GM10266 (cell line): ENCODE measurements around the gene ATOH8.

Source experiments
- DNase-seq: peaks from one replicate; pipeline ENCODE4 v3.0.0; 2012; ENCODE audit errors: extremely low spot score
- TF ChIP-seq, protein P1 (sequence below): IDR thresholded peaks from 2 replicates; pipeline ENCODE4 v1.5.1; 2012; ENCODE audit warnings: mild to moderate bottlenecking, low read depth; ENCODE audit not compliant: control insufficient read depth, insufficient read depth; ENCODE audit errors: missing control alignments

Gene ATOH8

DNA sequence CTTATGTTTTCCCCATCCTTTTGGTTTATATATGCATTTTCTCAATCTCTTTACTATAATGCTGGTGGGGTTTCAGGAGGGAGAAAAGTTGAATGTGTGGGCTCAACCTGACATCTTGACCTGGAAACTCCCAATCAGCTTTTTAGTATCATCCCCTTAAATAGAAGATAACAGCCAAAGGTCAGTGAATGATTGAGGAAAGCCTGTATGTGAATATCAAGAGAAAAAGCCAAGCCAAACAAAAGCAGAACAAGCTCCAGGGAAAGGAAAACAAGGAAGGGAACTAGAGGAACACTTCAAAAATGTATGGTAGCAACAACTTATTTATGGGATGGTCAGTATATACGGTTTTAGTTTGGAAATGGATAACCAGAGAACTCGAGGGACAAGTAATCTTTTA lies 28.3 kb upstream of the ATOH8 start:
- TF ChIP-seq, protein P1, sequence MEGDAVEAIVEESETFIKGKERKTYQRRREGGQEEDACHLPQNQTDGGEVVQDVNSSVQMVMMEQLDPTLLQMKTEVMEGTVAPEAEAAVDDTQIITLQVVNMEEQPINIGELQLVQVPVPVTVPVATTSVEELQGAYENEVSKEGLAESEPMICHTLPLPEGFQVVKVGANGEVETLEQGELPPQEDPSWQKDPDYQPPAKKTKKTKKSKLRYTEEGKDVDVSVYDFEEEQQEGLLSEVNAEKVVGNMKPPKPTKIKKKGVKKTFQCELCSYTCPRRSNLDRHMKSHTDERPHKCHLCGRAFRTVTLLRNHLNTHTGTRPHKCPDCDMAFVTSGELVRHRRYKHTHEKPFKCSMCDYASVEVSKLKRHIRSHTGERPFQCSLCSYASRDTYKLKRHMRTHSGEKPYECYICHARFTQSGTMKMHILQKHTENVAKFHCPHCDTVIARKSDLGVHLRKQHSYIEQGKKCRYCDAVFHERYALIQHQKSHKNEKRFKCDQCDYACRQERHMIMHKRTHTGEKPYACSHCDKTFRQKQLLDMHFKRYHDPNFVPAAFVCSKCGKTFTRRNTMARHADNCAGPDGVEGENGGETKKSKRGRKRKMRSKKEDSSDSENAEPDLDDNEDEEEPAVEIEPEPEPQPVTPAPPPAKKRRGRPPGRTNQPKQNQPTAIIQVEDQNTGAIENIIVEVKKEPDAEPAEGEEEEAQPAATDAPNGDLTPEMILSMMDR: no peak
- DNase-seq: no peak

DNA sequence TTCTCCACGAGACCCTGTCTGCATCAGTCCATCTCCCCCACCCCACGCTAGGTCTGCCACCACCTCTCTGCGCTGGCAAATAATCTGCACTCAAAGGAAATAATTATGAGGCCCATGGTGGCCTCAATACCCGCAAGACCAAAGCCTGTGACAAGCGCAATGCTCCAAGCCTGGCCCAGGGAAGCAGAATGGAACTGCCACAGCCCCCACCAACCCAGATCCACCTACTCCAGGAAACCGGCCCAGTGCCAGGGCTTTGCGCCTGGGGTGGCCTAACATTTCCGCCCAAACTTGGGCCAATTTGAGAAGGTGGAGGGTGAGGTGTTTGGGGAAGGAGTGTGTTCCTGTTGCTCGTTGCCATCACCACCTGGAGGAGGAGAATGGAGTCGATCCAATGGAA lies 26.0 kb upstream of the ATOH8 start:
- TF ChIP-seq, protein P1: no peak
- no peak for DNase-seq

DNA sequence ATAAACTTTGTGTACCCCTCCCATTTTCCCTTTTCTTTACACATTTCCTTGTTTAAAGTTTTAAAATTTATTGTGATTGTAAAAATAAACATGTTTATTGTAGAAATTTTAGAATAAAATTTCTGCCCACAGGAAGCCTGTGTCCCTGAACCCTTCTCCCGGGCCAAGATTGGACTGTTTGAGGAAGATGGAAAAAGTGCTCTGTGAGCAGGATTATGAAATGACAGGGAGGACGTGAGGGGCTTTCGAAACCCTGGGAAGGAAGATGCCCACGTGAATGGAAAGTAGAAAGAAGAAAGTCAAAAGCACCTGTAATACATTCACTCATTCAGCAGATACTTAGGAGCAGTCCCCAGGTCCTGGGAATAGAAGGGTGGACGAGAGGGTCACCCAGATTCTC lies 25.4 kb upstream of the ATOH8 start:
- DNase-seq: no peak
- TF ChIP-seq, protein P1: no peak

DNA sequence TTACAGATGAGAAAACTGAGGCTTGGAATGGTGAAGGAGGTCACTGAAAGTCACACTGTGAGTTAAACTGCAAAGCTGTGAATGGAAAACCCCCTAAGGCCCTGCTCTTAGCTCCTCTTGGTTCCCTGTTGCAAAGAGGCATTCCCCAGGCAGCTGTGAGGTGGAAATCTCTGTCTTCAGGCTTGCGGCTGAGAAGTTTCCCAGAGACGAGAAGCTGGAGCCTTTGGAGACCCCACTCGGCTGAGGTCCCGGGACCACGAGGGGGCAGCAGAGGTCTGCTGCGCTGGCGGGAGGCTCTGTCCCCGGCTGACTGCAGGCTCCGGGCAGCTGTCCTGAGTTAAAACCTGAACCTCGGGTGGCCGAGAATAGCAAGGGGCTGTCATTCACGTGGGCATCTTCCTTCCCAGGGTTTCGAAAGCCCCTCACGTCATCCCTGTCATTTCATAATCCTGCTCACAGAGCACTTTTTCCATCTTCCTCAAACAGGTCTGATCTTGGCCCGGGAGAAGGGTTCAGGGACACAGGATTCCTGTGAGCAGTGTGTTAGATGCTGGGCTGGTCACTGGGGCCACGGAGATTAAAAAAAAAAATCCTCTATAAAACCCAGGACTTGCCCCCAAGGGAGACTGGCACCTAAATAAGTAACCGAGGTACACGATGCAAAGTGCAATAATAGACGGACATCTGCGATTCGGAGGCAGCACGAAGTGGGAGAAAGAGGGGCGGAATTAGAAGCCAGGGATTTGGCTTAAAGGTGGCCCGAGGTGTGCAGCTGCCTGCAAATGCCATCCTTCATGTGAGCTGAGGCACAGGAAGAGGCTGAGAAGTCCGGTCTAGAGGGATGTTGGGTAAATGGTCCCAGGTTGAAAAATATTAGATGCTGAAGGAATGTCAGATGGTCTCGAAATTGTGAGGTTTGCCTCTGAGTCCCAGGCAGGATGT lies 24.6 kb upstream of the ATOH8 start:
- TF ChIP-seq, protein P1: peak; percentile 93
- DNase-seq: peak; percentile 84

DNA sequence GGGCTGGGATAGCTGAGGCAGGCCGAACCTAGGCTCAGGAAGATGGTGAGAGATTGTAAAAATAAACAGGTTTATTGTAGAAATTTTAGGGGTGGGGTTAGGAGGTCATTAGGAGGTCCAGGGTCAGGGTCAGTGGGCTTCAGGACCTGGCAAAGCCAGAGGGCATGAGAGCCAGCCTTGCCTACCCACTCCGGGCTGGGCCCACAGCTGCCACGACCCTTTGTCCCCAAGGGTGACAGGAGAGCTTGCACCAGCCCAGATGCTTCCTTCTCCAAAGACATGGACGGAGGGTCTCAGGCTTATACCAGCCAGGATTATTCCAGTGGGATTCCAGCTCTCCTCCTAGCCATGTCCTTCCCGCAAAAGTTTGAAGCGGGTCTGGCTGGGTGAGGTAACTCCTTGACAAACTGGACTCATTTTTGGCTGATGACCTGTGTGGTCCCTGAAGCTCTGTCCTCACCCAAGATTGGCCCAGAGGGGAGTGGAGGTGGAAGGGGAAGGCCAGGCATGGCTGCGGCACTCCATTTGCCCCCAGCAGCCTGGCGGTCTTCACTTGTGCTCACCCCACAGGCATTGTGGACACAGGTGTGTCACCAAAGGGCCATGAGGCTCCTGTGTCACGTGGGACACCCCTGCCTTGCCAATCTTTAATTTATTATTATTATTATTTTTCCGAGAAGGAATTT lies 23.8 kb upstream of the ATOH8 start:
- DNase-seq: no peak
- TF ChIP-seq, protein P1: no peak

DNA sequence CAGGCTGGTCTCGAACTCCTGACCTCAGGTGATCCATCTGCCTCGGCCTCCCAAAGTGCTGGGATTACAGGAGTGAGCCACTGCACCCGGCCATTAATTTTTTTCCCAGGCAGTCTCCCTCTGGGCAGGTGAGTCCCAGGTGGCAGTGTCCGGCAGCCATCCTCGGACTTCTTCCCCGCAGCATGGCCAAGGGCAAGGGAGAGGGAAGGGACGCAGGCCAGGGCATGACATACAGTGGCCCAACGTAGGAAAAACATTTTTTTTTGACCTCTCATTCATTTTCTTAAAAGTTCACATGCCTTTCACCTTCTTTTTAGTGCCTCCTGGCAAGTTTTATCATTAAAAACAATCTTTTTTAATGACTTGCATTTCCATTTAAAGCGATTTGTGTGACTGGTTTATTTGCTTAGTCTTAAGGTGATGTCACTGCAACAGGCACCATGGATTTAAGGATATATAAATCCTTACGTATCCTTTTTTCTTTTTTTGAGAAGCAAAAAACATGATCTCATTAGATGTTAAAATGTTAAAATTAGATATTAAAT lies 23.0 kb upstream of the ATOH8 start:
- DNase-seq: no peak
- TF ChIP-seq, protein P1: no peak
